HG03565 (cell line): Measurements from ENCODE around the gene NR1H3.
"Not testable (repeated sequence)": the region's sequence is repeated elsewhere in the genome, so short reads cannot be mapped to it uniquely, and the experiment has no call there.

ENCODE experiments used
- ATAC-seq: cut with Tn5 transposase; IDR thresholded peaks from one replicate; pipeline ENCODE4 v1.9.1; 2021; ENCODE audit warnings: mild to moderate bottlenecking, moderate library complexity; ENCODE audit not compliant: unreplicated experiment

Gene NR1H3

GRCh38 chr11:47257517-47258316, at the start of gene NR1H3:
NR1H3 (plus strand) TSS chr11:47257996; CDS start chr11:47259217, 1,221 bp downstream.
- ATAC-seq: no peak

GRCh38 chr11:47208008-47208552, 49.7 kb upstream of the NR1H3 start:
- not testable (repeated sequence) for ATAC-seq

GRCh38 chr11:47208628-47209027, 49.2 kb upstream of the NR1H3 start:
- ATAC-seq: no peak

GRCh38 chr11:47212938-47213337, 44.9 kb upstream of the NR1H3 start:
- ATAC-seq: no peak

GRCh38 chr11:47213950-47214565, 43.7 kb upstream of the NR1H3 start:
- peak; percentile 40 for ATAC-seq

- ATAC-seq: no peak
Measured at GRCh38 chr11:47215366-47215910, 42.4 kb upstream of the NR1H3 start.

GRCh38 chr11:47216121-47216798, 41.5 kb upstream of the NR1H3 start:
- peak; percentile 32 for ATAC-seq

- ATAC-seq: no peak
Measured at GRCh38 chr11:47220401-47220821, 37.4 kb upstream of the NR1H3 start.

GRCh38 chr11:47222696-47223095, 35.1 kb upstream of the NR1H3 start:
- ATAC-seq: no peak

GRCh38 chr11:47225552-47226400, 32.0 kb upstream of the NR1H3 start:
- ATAC-seq: peak; percentile 77

- no peak for ATAC-seq
Measured at GRCh38 chr11:47229161-47229560, 28.6 kb upstream of the NR1H3 start.

- no peak for ATAC-seq
Measured at GRCh38 chr11:47233051-47233450, 24.7 kb upstream of the NR1H3 start.

- no peak for ATAC-seq
Measured at GRCh38 chr11:47233989-47234668, 23.7 kb upstream of the NR1H3 start.

- no peak for ATAC-seq
Measured at GRCh38 chr11:47234669-47235100, 23.1 kb upstream of the NR1H3 start.

- ATAC-seq: no peak
Measured at GRCh38 chr11:47235163-47235562, 22.6 kb upstream of the NR1H3 start.

GRCh38 chr11:47236482-47236881, 21.3 kb upstream of the NR1H3 start:
- ATAC-seq: no peak

- no peak for ATAC-seq
Measured at GRCh38 chr11:47239852-47240251, 17.9 kb upstream of the NR1H3 start.

GRCh38 chr11:47241841-47242301, 15.9 kb upstream of the NR1H3 start:
- no peak for ATAC-seq

- ATAC-seq: no peak
Measured at GRCh38 chr11:47242596-47243192, 15.1 kb upstream of the NR1H3 start.
